Ectodermal cell (in vitro differentiated cells): Measurements from ENCODE around the gene VPS39. TPM values are rescaled to one million over a fixed set of nuclear protein-coding genes. Genes with fewer than 3 reads are reported as not detected.
"Not testable (repeated sequence)": the region's sequence is repeated elsewhere in the genome, so short reads cannot be mapped to it uniquely, and the experiment has no call there.

ENCODE experiments used
- H3K27ac ChIP-seq: 2 replicates; pipeline ENCODE4 v1.7.0; 2013; ENCODE audit warnings: mild to moderate bottlenecking, low read depth, low read length; ENCODE audit not compliant: insufficient read depth, poor library complexity, severe bottlenecking
- H3K27me3 ChIP-seq: 2 replicates; pipeline ENCODE4 v1.7.0; 2013; ENCODE audit warnings: mild to moderate bottlenecking, low read length; ENCODE audit not compliant: insufficient read depth, control insufficient read depth, poor library complexity, severe bottlenecking
- H3K36me3 ChIP-seq: one replicate; pipeline ENCODE4 v1.7.0; 2013; ENCODE audit warnings: low read length; ENCODE audit not compliant: control insufficient read depth, insufficient read depth
- H3K4me1 ChIP-seq: one replicate; pipeline ENCODE4 v1.7.0; 2013; ENCODE audit warnings: low read length; ENCODE audit not compliant: control insufficient read depth, insufficient read depth
- H3K4me3 ChIP-seq: 2 replicates; pipeline ENCODE4 v1.7.0; 2013; ENCODE audit warnings: low read depth, low read length, control low read depth; ENCODE audit not compliant: insufficient read depth
- H3K9me3 ChIP-seq: 2 replicates; pipeline ENCODE4 v1.7.0; 2013; ENCODE audit warnings: mild to moderate bottlenecking, low read length, moderate library complexity; ENCODE audit not compliant: control insufficient read depth
- WGBS, 2 experiments: methylation state at CpG; one replicate each; pipeline ENCODE4 v1.1.7; 2013; ENCODE audit warnings: missing lambda C conversion rate in 2 of 2; 5-methylcytosine and 5-hydroxymethylcytosine counted together
- polyA plus RNA-seq, 4 experiments: library from polyadenylated mRNA; stranded (reverse); fragments of 50-300 nt; gene quantifications; one replicate each; pipeline ENCODE4 v1.2.3, GENCODE V29; 2013

The VPS39 gene
- polyA plus RNA-seq (2013, experiment 1 of 4): 69.3 TPM
- 78.0 TPM for polyA plus RNA-seq (2013, experiment 2 of 4)
- polyA plus RNA-seq (2013, experiment 3 of 4): 46.7 TPM
- polyA plus RNA-seq (2013, experiment 4 of 4): 53.4 TPM

GRCh38 chr15:42207674-42208579, at the start of gene VPS39:
Gene VPS39 (minus strand): TSS chr15:42208304. CDS start chr15:42208153, 151 bp downstream.
- no peaks in the 10 kb centered on the region for H3K27me3 ChIP-seq
- WGBS, 2 experiments: 7% methylated on average over 45 of the region's 45 CpGs
- H3K27ac ChIP-seq: no peak within 1 kb of the TSS
- H3K9me3 ChIP-seq: no peaks in the 10 kb centered on the region
- H3K4me1 ChIP-seq: peaks cover 5% of the 10 kb centered on the region
- peaks cover 16% of the 10 kb centered on the region for H3K36me3 ChIP-seq
- peak within 1 kb of the TSS; percentile 59 for H3K4me3 ChIP-seq

GRCh38 chr15:42253300-42253699, 45.2 kb upstream of the VPS39 start:
- Histone ChIP-seq H3K36me3 (peaks cover 21% of the 10 kb centered on the region), H3K9me3 (no peaks in the 10 kb centered on the region), H3K27ac (no peak overlapping the region), H3K4me1 (no peaks in the 10 kb centered on the region), H3K4me3 (no peak overlapping the region), H3K27me3 (no peaks in the 10 kb centered on the region)
- 100% methylated on average over 2 of the region's 2 CpGs for WGBS, 2 experiments

GRCh38 chr15:42240823-42241222, 32.7 kb upstream of the VPS39 start:
- Histone ChIP-seq H3K27ac (no peak overlapping the region), H3K9me3 (no peaks in the 10 kb centered on the region), H3K36me3 (peaks cover 5% of the 10 kb centered on the region), H3K27me3 (no peaks in the 10 kb centered on the region), H3K4me3 (no peak overlapping the region), H3K4me1 (no peaks in the 10 kb centered on the region)
- no CpG with 5 or more reads among the region's 1 CpG for whole genome bisulfite sequencing, 2 experiments

- no peak overlapping the region for H3K4me3 ChIP-seq
- no peaks in the 10 kb centered on the region for H3K9me3 ChIP-seq
- no peaks in the 10 kb centered on the region for H3K27me3 ChIP-seq
- H3K36me3 ChIP-seq: peaks cover 10% of the 10 kb centered on the region
- H3K4me1 ChIP-seq: no peaks in the 10 kb centered on the region
- H3K27ac ChIP-seq: no peak overlapping the region
Observed at GRCh38 chr15:42239528-42240182, 31.6 kb upstream of the VPS39 start.

GRCh38 chr15:42233107-42233506, 25.0 kb upstream of the VPS39 start:
- peaks cover 14% of the 10 kb centered on the region for H3K36me3 ChIP-seq
- WGBS, 2 experiments: 94 to 95% methylated on average over 2 of the region's 2 CpGs
- H3K27ac ChIP-seq: no peak overlapping the region
- H3K4me1 ChIP-seq: no peaks in the 10 kb centered on the region
- H3K27me3 ChIP-seq: no peaks in the 10 kb centered on the region
- no peak overlapping the region for H3K4me3 ChIP-seq
- H3K9me3 ChIP-seq: no peaks in the 10 kb centered on the region

GRCh38 chr15:42232606-42233005, 24.5 kb upstream of the VPS39 start:
- H3K36me3 ChIP-seq: peaks cover 18% of the 10 kb centered on the region
- H3K27ac ChIP-seq: no peak overlapping the region
- WGBS, 2 experiments: 58 to 76% methylated on average over 5 of the region's 5 CpGs

GRCh38 chr15:42231088-42231487, 23.0 kb upstream of the VPS39 start:
- no peak overlapping the region for H3K4me3 ChIP-seq
- no peak overlapping the region for H3K27ac ChIP-seq
- 97 to 100% methylated on average over 1 of the region's 1 CpG for WGBS, 2 experiments
- H3K27me3 ChIP-seq: no peaks in the 10 kb centered on the region
- H3K9me3 ChIP-seq: no peaks in the 10 kb centered on the region
- no peaks in the 10 kb centered on the region for H3K4me1 ChIP-seq
- peaks cover 23% of the 10 kb centered on the region for H3K36me3 ChIP-seq

More at GRCh38 chr15:42232606-42233005, 24.5 kb upstream of the VPS39 start:
- H3K9me3 ChIP-seq: no peaks in the 10 kb centered on the region
- H3K27me3 ChIP-seq: no peaks in the 10 kb centered on the region
- H3K4me3 ChIP-seq: no peak overlapping the region
- H3K4me1 ChIP-seq: no peaks in the 10 kb centered on the region

GRCh38 chr15:42228981-42229380, 20.9 kb upstream of the VPS39 start:
- 92 to 95% methylated on average over 5 of the region's 5 CpGs for WGBS, 2 experiments
- not testable (repeated sequence) for H3K9me3 ChIP-seq, H3K27ac ChIP-seq, H3K4me1 ChIP-seq, H3K4me3 ChIP-seq, H3K27me3 ChIP-seq
- peaks cover 26% of the 10 kb centered on the region for H3K36me3 ChIP-seq

GRCh38 chr15:42228036-42228435, 19.9 kb upstream of the VPS39 start:
- H3K27me3 ChIP-seq: no peaks in the 10 kb centered on the region
- 100% methylated on average over 1 of the region's 1 CpG; no CpG with 5 or more reads in 1 of the 2 experiments for WGBS, 2 experiments
- H3K4me3 ChIP-seq: no peak overlapping the region
- no peaks in the 10 kb centered on the region for H3K9me3 ChIP-seq
- no peaks in the 10 kb centered on the region for H3K4me1 ChIP-seq
- H3K36me3 ChIP-seq: peaks cover 26% of the 10 kb centered on the region
- no peak overlapping the region for H3K27ac ChIP-seq

GRCh38 chr15:42226648-42227047, 18.5 kb upstream of the VPS39 start:
- no peaks in the 10 kb centered on the region for H3K9me3 ChIP-seq
- 95 to 99% methylated on average over 5 of the region's 5 CpGs for WGBS, 2 experiments
- H3K27me3 ChIP-seq: no peaks in the 10 kb centered on the region
- H3K27ac ChIP-seq: no peak overlapping the region
- no peaks in the 10 kb centered on the region for H3K4me1 ChIP-seq
- peaks cover 26% of the 10 kb centered on the region for H3K36me3 ChIP-seq
- H3K4me3 ChIP-seq: no peak overlapping the region
